ENCODE results near the gene NTM.

Gene NTM

GRCh38 chr11:131987703-131988102 lies 617.3 kb downstream of the NTM start:
- no peak for DNase-seq

- DNase-seq = no peak
These were observed 621.2 kb downstream of the NTM start for GRCh38 chr11:131991606-131992005.

- no peak for DNase-seq
These were observed 622.8 kb downstream of the NTM start for GRCh38 chr11:131993246-131993645.

DNA sequence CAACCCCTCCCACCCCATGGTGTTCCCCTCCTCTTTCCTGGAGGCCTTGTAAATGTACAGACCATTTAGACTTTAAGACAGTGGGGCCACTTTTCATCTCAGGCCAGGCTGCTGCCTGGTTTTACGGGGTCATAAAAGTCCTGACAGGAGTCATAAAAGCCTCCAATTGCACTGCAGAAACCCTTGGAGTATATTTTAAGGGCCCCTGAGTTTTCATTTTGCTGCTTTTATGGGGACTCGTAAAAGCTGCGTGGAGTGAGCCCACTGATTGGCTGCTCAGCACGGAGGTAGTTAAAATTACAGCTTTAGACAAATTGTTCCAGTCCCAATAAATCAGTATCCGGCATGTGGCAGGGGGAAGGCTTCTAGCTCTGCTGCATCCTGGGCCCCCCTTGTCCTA lies 627.6 kb downstream of the NTM start:
- DNase-seq = no peak

DNA sequence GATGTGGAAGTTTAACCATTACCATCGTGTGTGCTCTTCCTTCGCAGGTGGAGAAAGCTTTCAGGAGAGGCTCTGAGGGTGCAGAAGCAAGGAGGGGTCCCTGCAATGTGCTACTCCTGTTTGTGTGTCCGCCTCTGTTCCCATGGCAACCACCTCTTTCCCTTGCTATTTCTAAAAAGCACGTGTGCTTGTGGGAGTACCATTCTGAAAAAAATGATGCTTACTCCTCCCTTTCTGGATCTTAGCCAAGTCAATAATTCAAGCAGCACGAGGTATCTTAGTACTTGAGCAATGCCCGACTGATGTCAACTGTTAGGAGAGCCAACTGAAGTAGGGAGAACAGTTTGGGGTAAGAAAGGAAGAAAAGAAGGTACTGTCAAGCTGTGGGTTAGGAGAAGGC lies 628.7 kb downstream of the NTM start:
- DNase-seq = no peak

DNA sequence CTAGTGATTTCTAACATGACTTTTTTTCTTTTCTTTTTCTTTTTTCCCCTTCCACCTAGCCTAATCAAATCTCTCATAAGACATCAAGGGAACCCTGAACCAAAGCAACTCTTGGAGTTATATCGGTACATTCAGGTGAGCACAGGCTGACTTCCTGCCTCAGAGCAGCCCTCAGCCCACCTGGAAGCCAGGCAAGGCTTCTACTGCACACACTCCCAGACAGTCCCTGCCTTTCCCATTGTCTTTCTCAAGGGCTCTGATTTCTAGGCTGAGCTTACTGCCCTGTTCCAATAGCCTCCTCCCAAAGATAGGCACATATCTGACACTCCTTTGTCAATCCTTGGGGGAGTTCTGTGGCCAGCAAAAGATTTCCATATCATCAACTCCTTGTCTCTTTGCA lies 629.5 kb downstream of the NTM start:
- no peak for DNase-seq

DNA sequence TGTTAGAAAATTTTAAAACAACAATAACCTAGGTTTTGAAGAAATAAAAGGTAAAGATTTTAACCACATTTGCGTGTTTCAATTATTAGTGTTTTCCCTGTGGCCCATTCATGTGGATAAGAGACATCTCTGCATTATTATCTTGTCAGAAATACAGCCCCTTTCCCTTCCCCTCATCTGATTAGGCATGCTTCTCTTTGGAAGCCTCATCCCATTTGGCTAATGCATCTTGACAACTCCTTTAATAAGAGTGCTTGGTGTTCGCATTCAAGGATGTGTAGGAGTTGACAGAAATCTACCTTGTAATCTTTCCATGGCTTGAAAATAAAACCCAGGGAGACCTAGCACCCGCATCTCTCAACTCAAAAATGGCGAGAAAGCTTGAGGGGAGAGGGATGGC lies 635.5 kb downstream of the NTM start:
- no peak for DNase-seq

DNA sequence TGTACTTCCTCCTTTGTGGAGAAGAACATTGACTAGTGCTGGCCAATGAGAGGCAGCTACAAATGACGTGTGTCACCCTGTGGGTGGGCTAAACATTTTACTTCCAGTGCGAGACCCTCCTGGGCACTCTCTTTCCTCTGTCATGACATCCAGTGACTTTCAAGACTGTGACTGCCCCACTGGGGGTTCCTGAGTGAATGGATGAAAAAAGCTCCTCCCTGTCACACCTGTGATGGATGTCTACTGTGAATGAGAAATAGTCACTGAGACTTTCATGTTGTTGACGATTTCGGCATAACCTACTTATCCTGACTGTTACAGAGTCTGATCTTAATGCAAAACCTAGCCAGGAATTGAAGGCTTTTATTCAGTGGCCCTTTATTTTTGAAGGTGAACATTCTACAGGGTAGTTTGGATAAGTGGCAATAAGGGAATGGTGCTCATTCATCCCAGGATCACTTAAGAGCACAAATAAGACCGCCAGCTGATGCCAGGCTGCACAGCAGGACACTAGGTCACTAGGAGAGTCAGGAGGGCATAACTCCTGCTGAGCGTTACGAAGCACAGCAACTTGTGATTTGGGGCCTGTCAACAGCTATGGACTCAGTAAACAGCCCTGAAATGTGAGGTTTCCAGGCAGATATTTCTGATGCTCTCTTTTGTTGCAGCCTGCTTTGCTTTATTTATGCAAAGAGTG lies 636.6 kb downstream of the NTM start:
- DNase-seq = no peak

GRCh38 chr11:132008226-132008625 lies 637.8 kb downstream of the NTM start:
- DNase-seq = no peak

DNA sequence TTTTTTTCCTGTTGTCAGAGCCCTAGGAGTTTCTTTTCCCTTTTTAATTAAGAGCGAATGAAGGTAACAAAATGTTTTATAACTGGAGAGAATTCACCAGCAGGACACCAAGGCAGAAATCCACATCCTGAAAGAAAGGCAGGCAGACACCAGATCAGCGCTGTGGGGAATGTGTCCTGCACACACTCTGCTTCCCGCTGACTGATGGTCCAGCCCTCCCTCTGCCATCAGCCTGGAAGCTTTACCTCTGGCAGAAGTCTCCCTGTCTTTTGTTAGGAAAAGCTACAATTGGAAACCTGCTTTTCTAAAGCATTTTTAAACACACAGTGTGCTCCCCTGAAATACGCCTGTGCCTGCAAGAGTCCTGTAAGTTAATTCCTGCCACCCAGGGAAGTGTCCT lies 638.5 kb downstream of the NTM start:
- no peak for DNase-seq

- DNase-seq = no peak
These were observed 649.6 kb downstream of the NTM start for GRCh38 chr11:132020001-132020400.

DNA sequence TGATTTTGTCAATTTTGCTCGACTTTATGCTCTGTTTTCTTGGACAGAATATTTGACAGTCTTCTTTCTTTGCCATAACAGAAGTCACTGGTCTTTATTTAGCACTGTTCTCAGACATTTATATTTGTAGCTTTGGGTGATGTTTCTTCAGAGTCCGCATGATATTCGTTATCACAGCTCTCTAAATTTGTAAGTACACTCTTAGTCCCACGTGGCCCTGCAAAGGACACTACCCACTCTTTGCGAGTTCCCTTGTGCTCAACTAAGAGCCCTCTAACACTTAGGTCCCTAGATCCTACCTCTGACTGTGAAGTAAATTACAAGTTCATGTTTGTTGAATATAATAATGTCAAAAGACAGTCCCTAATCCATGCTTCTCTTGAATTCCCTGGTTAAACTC lies 651.9 kb downstream of the NTM start:
- DNase-seq = no peak

DNA sequence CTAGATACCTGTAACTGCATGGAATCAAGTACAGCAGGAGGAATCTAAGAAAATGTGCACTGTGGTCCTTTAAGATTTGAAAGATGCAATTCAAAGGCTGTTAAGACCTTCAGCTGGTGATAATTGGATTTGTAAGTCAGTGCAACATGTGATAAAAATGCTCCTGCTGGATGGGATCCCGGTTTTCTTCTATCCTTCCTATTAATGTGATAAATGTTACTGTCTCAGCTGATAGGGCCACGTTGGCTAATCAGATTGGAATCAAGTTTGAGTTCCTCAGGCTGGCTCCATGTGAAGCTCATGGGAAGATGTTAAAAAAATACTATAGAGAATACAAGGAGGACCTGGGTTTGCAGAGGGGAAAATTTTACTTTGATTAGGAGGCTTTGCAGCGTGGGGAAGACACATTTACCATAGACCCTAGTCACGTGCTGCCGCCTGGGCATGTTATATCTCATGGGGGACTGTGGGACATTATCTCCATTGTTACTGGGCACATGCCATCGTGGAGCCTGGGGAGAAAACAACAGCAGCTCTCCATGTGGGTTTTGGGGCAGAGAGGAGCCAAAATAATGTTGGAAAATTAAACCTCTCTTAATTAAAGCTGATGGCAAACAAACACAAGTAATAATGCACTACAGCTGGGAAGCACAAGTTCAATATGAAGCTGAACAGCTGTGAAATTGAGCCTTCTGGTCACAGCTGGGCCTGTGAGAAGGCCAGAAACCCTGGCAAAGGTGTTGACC lies 652.5 kb downstream of the NTM start:
- DNase-seq = no peak

GRCh38 chr11:132024587-132025295 lies 654.3 kb downstream of the NTM start:
- no peak for DNase-seq

- no peak for DNase-seq
These were observed 656.3 kb downstream of the NTM start for GRCh38 chr11:132026746-132027145.

DNA sequence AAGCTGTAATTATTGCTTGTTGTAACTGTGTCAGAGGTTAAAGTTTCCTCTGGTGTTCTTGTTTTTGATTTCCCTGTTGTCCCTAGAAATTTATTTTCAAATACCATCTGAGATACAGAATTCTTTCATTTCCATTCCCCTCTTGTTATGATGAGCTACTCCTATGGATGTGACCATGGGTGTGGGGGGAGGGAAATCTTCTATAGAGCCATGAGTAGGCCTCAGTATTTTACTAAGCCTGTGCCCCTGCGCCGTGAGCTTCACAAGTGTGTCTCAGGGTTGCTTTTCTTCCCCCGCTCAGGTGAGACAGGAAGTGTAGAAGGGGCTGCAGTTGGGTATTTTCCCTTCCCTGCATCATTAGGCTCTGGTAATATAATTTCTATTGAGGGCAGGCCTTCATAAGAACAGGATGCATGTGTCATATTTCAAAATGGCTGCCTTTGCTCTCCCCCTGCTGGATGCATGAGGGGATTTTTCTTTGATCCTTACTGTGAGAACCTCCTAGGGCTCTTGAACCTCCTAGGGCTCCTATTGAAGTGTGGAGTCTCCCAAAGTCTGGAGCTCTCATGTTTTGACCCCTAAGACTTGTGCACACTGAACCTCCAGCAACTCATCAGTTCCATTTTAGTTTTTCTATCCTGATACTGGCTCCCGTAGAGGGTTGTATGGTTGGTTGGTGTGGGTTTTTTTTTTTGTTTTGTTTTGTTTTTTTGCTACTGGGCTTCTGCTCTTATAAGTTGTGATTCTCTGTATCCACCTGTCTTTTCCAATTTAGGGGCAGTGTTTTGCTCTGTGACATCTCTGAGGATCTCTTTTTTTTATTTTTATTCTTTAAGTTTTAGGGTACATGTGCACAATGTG lies 658.2 kb downstream of the NTM start:
- peak; percentile 19 for DNase-seq

DNA sequence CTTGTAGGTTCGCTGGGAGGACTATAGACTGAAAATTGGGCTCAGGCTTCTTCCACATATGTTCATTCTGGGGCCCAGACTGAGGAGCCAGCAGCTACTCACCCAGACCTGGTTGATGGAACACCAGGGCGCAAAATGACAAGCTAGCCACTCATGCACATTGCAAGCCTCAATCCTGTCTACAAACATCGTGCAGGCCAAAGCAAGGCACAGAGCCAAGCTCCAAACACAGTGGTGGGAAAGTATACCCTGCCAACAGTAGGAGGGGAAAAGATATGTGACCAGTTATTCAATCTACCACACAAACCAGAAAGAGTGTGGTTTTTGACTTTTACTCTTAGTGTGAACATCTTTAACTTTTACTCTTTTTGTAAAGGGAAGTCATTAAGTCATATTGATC lies 660.5 kb downstream of the NTM start:
- no peak for DNase-seq

DNA sequence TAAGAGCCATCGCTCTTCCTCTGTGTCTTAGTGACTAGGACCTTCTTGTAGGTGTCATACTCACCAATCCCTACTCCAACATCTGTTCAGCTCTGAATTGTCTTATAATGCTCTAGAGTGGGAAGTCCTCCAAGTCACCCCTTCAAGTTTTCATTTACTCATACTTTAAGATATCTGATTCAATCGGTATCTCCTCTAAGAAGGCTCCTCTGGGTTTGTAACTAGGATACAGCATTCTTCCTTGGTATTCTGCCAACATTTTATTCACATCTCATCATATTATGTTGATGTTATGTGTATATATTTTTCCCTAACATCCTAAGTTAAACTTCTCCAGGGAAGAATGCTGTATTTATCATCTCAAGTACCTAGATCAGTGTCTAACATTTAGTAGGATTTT lies 662.1 kb downstream of the NTM start:
- no peak for DNase-seq

GRCh38 chr11:132033051-132033450 lies 662.6 kb downstream of the NTM start:
- no peak for DNase-seq

- DNase-seq = no peak
These were observed 664.8 kb downstream of the NTM start for GRCh38 chr11:132035228-132035627.

GRCh38 chr11:132035766-132036165 lies 665.4 kb downstream of the NTM start:
- DNase-seq = no peak

GRCh38 chr11:132036220-132036619 lies 665.8 kb downstream of the NTM start:
- no peak for DNase-seq

Data from activated CD4-positive, alpha-beta T cell treated with anti-CD3 and anti-CD28 coated beads, Interleukin-10, Interleukin-2, amounts not matched to agents 100 ng/mL and 50 ng/mL, durations not matched to agents 16 hours and 8 hours (primary cell).